K562 (cell line): Measurements from ENCODE around the gene LCP2. TPM values are rescaled to one million over a fixed set of nuclear protein-coding genes. Genes with fewer than 3 reads are reported as not detected.

Source experiments
- ATAC-seq: fragments of 200-7000 bp; cut with Tn5 transposase; 3 replicates; pipeline ENCODE4 v1.9.1; 2020; ENCODE audit warnings: moderate library complexity
- BruUV-seq: library from RNA; stranded (reverse); fragments of 400-500 nt; replicated peaks from 2 replicates; lab custom pipeline; 2021; lab: Mats Ljungman, UMichigan
- CTCF ChIA-PET: fragments of 300-600 bp; formaldehyde crosslinking; extraction: SDS; loops from one replicate; lab custom pipeline; 2021; ENCODE audit warnings: low intra/inter-chr PET ratio; lab: Yijun Ruan, JAX
- POLR2A ChIA-PET: fragments of 300-600, 350-650 bp; sonication (Branson Sonifier 250); formaldehyde crosslinking; extraction: SDS; loops from one replicate; lab custom pipeline; 2021; ENCODE audit warnings: antibody characterized with exemption, inconsistent platforms; lab: Yijun Ruan, JAX
- DNase-seq, 4 experiments: peaks; one replicate each; pipeline versions ENCODE4 v3.0.0 to v3.0.0-alpha.2; 2011 to 2018; ENCODE audit warnings: low spot score in 3 of 4, mixed read lengths in 3 of 4; ENCODE audit errors: extremely low read depth in 1 of 4
- FAIRE-seq: peaks from 2 replicates; lab custom pipeline; 2011; peaks lifted over from hg19 to GRCh38; lab: Jason Lieb, UNC
- H2AFZ ChIP-seq: 2 replicates; pipeline ENCODE4 v1.6.0; 2011; ENCODE audit warnings: low read depth, low read length, control low read depth, inconsistent platforms
- H3K27ac ChIP-seq: fragments of 200-600 bp; 3 replicates; pipeline ENCODE4 v1.8.0; 2011; ENCODE audit warnings: low read depth, mild to moderate bottlenecking, control low read depth, inconsistent platforms, low read length, moderate library complexity, mixed read lengths; ENCODE audit errors: extremely low read depth
- H3K27me3 ChIP-seq, 2 experiments: fragments of 300-600 bp in 1 of 2; 2 replicates in 1 of 2; 3 replicates in 1 of 2; pipeline versions ENCODE4 v1.6.0 to v1.8.0; 2011; ENCODE audit warnings: inconsistent platforms in 2 of 2, low read length in 2 of 2, mild to moderate bottlenecking in 1 of 2, mixed read lengths in 1 of 2, moderate library complexity in 1 of 2; ENCODE audit not compliant: control insufficient read depth in 2 of 2, insufficient read depth in 2 of 2
- H3K36me3 ChIP-seq: fragments of 300-600 bp; 3 replicates; pipeline ENCODE4 v1.8.0; 2011; ENCODE audit warnings: mild to moderate bottlenecking, low read length, inconsistent platforms; ENCODE audit not compliant: control insufficient read depth, insufficient read depth
- H3K4me1 ChIP-seq, 2 experiments: fragments of 200-600 bp in 1 of 2; replicated peaks in 1 of 2; 2 replicates in 1 of 2; 3 replicates in 1 of 2; pipeline versions ENCODE4 v1.5.1 to v1.8.0; 2011; ENCODE audit warnings: inconsistent platforms in 2 of 2, low read length in 2 of 2, mild to moderate bottlenecking in 1 of 2, mixed read lengths in 1 of 2, moderate library complexity in 1 of 2; ENCODE audit not compliant: control insufficient read depth in 2 of 2, insufficient read depth in 2 of 2
- H3K4me2 ChIP-seq: 2 replicates; pipeline ENCODE4 v1.6.1; 2011; ENCODE audit warnings: low read length, control low read depth, inconsistent platforms, mixed read lengths; ENCODE audit not compliant: insufficient read depth
- H3K4me3 ChIP-seq: fragments of 200-600 bp; sonication (generic), shearing (Covaris generic); 2 replicates; pipeline ENCODE4 v1.5.1; 2016; ENCODE audit warnings: control low read depth, inconsistent platforms
- H3K79me2 ChIP-seq: fragments of 200-600 bp; 3 replicates; pipeline ENCODE4 v1.8.0; 2011; ENCODE audit warnings: low read length, inconsistent platforms; ENCODE audit not compliant: control insufficient read depth, insufficient read depth
- H3K9ac ChIP-seq, 2 experiments: 2 replicates each; pipeline versions ENCODE4 v1.6.0 to v1.6.1; 2011; ENCODE audit warnings: low read depth in 2 of 2, low read length in 2 of 2, control low read depth in 1 of 2, inconsistent platforms in 1 of 2, mild to moderate bottlenecking in 1 of 2, mixed read lengths in 1 of 2; ENCODE audit not compliant: insufficient read depth in 1 of 2
- H3K9me1 ChIP-seq: one replicate; pipeline ENCODE4 v1.6.0; 2011; ENCODE audit warnings: inconsistent platforms, mild to moderate bottlenecking, low read length, moderate library complexity; ENCODE audit not compliant: control insufficient read depth, insufficient read depth
- H3K9me3 ChIP-seq: replicated peaks from 2 replicates; pipeline ENCODE4 v1.5.1; 2011; ENCODE audit warnings: low read depth, low read length, inconsistent platforms; ENCODE audit not compliant: control insufficient read depth, insufficient read depth
- H4K20me1 ChIP-seq: replicated peaks from 2 replicates; pipeline ENCODE4 v1.6.1; 2011; ENCODE audit warnings: low read length, inconsistent platforms, mixed read lengths; ENCODE audit not compliant: control insufficient read depth, insufficient read depth
- GABPB1 ChIP-seq: sonication (generic); formaldehyde crosslinking; IDR thresholded peaks from 2 replicates; pipeline ENCODE4 v1.8.0; 2022; ENCODE audit warnings: mild to moderate bottlenecking, missing genetic modification reagents
- KAT7 ChIP-seq: sonication (generic); formaldehyde crosslinking; IDR thresholded peaks from 2 replicates; pipeline ENCODE4 v1.8.0; 2022; ENCODE audit warnings: missing genetic modification reagents, mild to moderate bottlenecking, borderline replicate concordance
- L3MBTL2 ChIP-seq: fragments of 450-650 bp; IDR thresholded peaks from 2 replicates; pipeline ENCODE4 v1.6.1; 2016; ENCODE audit warnings: mild to moderate bottlenecking, moderate library complexity
- LCOR ChIP-seq: sonication (generic); formaldehyde crosslinking; IDR thresholded peaks from 2 replicates; pipeline ENCODE4 v1.8.0; 2022; ENCODE audit warnings: mild to moderate bottlenecking, missing genetic modification reagents
- SMAD4 ChIP-seq: fragments of 250-450 bp; sonication (Bioruptor Pico); conservative IDR thresholded peaks from 2 replicates; pipeline ENCODE4 v1.8.0; 2021; ENCODE audit warnings: inconsistent platforms, mild to moderate bottlenecking, moderate library complexity
- TAF15 ChIP-seq: fragments of 200-400 bp; formaldehyde crosslinking; IDR thresholded peaks from 2 replicates; pipeline ENCODE4 v1.6.1; 2017; ENCODE audit warnings: mild to moderate bottlenecking, low read depth, low read length, moderate library complexity
- ZKSCAN8 ChIP-seq: fragments of 200-800 bp; sonication (Bioruptor generic); IDR thresholded peaks from 2 replicates; pipeline ENCODE4 v1.6.1; 2016; ENCODE audit warnings: missing genetic modification characterization, missing compliant biosample characterization
- ZSCAN29 ChIP-seq: fragments of 450-650 bp; IDR thresholded peaks from 2 replicates; pipeline ENCODE4 v1.6.1; 2017
- WGBS: fragments of 100-300 bp; shearing (Covaris generic); methylation state at CpG from one replicate; pipeline ENCODE4 v1.1.6; 2016; ENCODE audit warnings: low coverage, mixed read lengths; ENCODE audit not compliant: insufficient coverage; ENCODE audit errors: missing lambda C conversion rate; 5-methylcytosine and 5-hydroxymethylcytosine counted together
- in situ Hi-C: fragments of 300-500 bp; cut with MboI; formaldehyde crosslinking; loops from 4 replicates; pipeline ENCODE4 v1.15.0; 2018; ENCODE audit warnings: inconsistent platforms, mixed read lengths
- intact Hi-C: fragments of 100-400 bp; cut with micrococcal nuclease; formaldehyde crosslinking; loops from 2 replicates; pipeline ENCODE4 v1.14.2; 2022
- polyA plus RNA-seq, 8 experiments: library from polyadenylated mRNA; depleted of rRNA in 4 of 8; stranded (reverse) in 5 of 8; unstranded in 3 of 8; fragments of >200 nt; fragmentation: Nextera tagmentation in 2 of 8; fragmentation: Illumina TruSeq in 1 of 8; extraction: Ambion mirVana in 2 of 8; extraction: Trizol in 1 of 8; gene quantifications; 2 replicates each; pipeline versions ENCODE4 v1.2.1 to v1.2.3, GENCODE V29; 2011 to 2014; ENCODE audit warnings: inconsistent platforms in 1 of 8, missing spikeins in 1 of 8
- total RNA-seq, 7 experiments: library from RNA; depleted of rRNA in 6 of 7; stranded (reverse); fragments of >200 nt in 6 of 7; fragmentation: Illumina TruSeq in 2 of 7; extraction: Trizol in 2 of 7; gene quantifications; 2 replicates each; pipeline versions ENCODE4 v1.2.1 to v1.2.3, GENCODE V29; 2011 to 2021; ENCODE audit warnings: low replicate concordance in 1 of 7
- TF ChIP-seq, protein P1 (sequence below): sonication (generic); formaldehyde crosslinking; IDR thresholded peaks from 2 replicates; pipeline ENCODE4 v1.9.0; 2022; ENCODE audit warnings: mild to moderate bottlenecking, missing genetic modification reagents
- TF ChIP-seq, protein P2 (sequence below): fragments of 250-450 bp; sonication (Bioruptor Pico); IDR thresholded peaks from 2 replicates; pipeline ENCODE4 v1.5.0; 2021; ENCODE audit warnings: mild to moderate bottlenecking, moderate library complexity
- TF ChIP-seq, protein P3 (sequence below): sonication (generic); formaldehyde crosslinking; IDR thresholded peaks from 2 replicates; pipeline ENCODE4 v1.8.0; 2023; ENCODE audit warnings: mild to moderate bottlenecking, missing genetic modification reagents

LCP2 gene
- total and polyA plus RNA-seq, 9 of the 15 experiments (the other 6 are each of a cell fraction or from before 2014, with no cell fraction given) = 4.0 to 31.3 (median 14.6) TPM

DNA sequence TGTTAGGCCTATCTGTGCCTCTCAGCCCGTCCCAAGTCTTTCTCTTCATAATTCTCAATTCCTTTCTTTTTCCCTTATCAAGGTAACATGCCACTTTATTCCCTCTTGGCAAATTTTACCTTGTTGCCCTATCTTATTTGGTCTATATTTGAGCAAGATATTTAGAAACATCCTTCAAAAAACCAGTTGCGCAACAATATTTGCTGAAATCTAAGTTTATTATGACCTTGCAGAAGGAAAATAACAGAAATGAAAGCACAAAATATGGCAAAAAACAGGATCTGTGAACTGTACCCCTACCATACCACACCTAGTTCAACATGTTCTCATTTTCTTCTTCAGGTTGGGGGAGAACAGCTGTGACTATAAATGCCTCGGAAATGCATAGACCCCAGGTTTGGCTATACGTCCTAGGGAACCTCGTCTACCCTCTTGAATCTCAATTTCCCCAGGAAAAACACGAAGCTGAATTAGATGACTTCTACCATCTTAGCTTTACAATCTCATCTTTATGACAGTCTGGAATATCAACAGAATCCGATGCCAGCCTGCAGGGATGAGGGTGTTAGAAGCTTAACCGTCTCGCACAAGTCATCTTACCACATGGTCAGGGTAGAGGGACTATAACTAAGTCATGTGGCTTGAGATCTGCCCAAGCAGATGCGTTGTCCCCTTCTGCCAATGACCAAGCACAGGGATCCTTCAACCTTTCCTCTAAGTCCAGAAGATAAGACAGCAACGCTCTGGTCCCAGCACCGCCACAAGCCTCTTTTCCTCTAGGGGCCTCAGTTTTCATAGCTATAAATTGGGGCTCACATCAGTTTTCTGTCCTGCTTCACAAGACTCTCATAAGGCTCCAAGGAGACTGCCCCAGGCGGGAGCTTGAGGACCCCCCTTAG, 1.3 kb downstream of the LCP2 start:
- no peaks in the 10 kb centered on the region for H3K27me3 ChIP-seq
- peak overlapping the region in 1 of 2 experiments; percentile 79; a peak in 3 of 4 replicates for H3K9ac ChIP-seq
- peak overlapping the region; percentile 78 for H3K27ac ChIP-seq
- peaks cover 4 to 24% of the 10 kb centered on the region in 2 experiments; a peak in 4 of 5 replicates for H3K4me1 ChIP-seq
- no peaks in the 10 kb centered on the region for H3K9me1 ChIP-seq
- peak; percentile 38 for ATAC-seq
- 31% methylated on average over 13 of the region's 13 CpGs for WGBS
- H3K79me2 ChIP-seq = peaks cover 39% of the 10 kb centered on the region
- H4K20me1 ChIP-seq = no peaks in the 10 kb centered on the region; the same call in 1 of the 2 replicates
- DNase-seq = peak in 3 of 4 experiments; percentile 26 to 44 (median 37)
- CTCF ChIA-PET = no interaction called here
- H3K9me3 ChIP-seq = no peaks in the 10 kb centered on the region
- peak overlapping the region; percentile 51 for H3K4me3 ChIP-seq
- in situ Hi-C loops = no loop called here
- no TSS peak for BruUV-seq
- intact Hi-C loops = loop anchor here (5.0 kb wide), 1 partner anchor 36 kb away; no protein-coding TSS in a partner anchor
- H3K4me2 ChIP-seq = peak overlapping the region; percentile 86
- peak; percentile 29 for FAIRE-seq
- H3K36me3 ChIP-seq = 0 out of 3 replicates have a peak, but pooled peaks cover 5% of the 10 kb centered on the region
- POLR2A ChIA-PET = interaction anchor here (0.8 to 2.7 kb wide), 4 partner anchors 9 to 18 kb away, joined by 3 to 8 read pairs (median 5); no protein-coding TSS in a partner anchor
- H2AFZ ChIP-seq = peak overlapping the region; percentile 86
- TF ChIP-seq ZSCAN29 (no peak), GABPB1 (CRISPR knock-in tag) (peak; percentile 51; the same call in 1 of the 2 replicates), TAF15 (no peak), L3MBTL2 (0 out of 2 replicates have a peak, but pooled peaks have one; percentile 19), ZKSCAN8 (CRISPR knock-in tag) (no peak), KAT7 (CRISPR knock-in tag) (peak; percentile 82; the same call in 1 of the 2 replicates), SMAD4 (CRISPR knock-in tag) (0 out of 2 replicates have a peak, but pooled peaks have one; percentile 20), LCOR (peak; percentile 42; the same call in 1 of the 2 replicates)
- TF ChIP-seq, protein P1, sequence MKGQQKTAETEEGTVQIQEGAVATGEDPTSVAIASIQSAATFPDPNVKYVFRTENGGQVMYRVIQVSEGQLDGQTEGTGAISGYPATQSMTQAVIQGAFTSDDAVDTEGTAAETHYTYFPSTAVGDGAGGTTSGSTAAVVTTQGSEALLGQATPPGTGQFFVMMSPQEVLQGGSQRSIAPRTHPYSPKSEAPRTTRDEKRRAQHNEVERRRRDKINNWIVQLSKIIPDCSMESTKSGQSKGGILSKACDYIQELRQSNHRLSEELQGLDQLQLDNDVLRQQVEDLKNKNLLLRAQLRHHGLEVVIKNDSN (CRISPR knock-in tag) = peak; percentile 44; the same call in 1 of the 2 replicates
- TF ChIP-seq, protein P2, sequence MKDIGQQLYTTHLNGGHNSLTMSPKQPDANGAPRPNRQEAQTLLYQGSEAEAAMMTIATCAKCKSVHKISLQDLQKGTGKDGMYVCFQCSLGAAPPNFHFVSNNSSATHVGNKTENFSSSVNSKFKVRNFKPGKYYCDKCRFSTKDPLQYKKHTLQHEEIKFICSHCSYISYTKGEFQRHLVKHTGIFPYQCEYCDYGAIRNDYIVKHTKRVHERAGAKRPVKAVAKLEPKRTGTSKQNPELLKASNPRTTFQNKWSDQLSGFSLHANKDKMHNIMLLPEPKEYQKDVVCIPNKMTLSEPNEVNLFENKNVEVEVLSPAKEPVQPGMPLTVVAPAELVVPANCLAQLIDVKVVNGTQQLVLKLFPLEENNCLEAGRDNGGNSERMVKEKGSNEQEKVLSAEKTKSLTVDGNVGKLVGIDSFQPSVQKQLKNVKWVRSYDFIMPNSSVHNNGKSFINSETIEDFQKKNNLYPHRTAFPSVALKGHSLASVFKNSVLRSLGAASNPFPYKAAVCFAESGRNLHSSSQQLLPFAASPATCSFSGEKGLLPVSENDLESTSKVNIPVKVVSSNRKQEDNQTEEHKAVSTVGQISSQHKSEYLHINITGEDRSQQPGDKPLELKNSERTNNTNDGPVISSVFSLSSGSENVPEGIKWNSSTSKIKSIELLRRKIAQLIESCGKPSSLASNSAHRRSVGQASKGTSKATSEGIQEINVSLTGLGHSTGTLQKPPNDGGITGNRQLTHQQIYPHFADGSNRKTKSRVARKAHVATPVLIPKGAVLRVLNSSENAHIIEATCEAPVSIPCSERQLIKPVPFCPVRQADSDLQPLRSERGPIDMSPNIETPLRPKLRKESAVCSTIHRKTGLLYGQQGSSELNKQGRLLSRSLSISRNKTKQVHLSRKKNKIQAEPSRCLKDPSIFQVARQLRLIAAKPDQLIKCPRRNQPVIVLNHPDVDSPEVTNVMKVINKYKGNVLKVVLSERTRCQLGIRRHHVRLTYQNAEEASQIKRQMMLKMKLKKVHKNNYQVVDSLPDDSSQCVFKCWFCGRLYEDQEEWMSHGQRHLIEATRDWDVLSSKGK = no peak
- TF ChIP-seq, protein P3, sequence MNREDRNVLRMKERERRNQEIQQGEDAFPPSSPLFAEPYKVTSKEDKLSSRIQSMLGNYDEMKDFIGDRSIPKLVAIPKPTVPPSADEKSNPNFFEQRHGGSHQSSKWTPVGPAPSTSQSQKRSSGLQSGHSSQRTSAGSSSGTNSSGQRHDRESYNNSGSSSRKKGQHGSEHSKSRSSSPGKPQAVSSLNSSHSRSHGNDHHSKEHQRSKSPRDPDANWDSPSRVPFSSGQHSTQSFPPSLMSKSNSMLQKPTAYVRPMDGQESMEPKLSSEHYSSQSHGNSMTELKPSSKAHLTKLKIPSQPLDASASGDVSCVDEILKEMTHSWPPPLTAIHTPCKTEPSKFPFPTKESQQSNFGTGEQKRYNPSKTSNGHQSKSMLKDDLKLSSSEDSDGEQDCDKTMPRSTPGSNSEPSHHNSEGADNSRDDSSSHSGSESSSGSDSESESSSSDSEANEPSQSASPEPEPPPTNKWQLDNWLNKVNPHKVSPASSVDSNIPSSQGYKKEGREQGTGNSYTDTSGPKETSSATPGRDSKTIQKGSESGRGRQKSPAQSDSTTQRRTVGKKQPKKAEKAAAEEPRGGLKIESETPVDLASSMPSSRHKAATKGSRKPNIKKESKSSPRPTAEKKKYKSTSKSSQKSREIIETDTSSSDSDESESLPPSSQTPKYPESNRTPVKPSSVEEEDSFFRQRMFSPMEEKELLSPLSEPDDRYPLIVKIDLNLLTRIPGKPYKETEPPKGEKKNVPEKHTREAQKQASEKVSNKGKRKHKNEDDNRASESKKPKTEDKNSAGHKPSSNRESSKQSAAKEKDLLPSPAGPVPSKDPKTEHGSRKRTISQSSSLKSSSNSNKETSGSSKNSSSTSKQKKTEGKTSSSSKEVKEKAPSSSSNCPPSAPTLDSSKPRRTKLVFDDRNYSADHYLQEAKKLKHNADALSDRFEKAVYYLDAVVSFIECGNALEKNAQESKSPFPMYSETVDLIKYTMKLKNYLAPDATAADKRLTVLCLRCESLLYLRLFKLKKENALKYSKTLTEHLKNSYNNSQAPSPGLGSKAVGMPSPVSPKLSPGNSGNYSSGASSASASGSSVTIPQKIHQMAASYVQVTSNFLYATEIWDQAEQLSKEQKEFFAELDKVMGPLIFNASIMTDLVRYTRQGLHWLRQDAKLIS (CRISPR knock-in tag) = 0 out of 2 replicates have a peak, but pooled peaks have one; percentile 22
